CD8-positive, alpha-beta memory T cell (primary cell): Measurements from ENCODE around the gene ICAM1. TPM values are rescaled to one million over a fixed set of nuclear protein-coding genes. Genes with fewer than 3 reads are reported as not detected.

Experiments
- CTCF ChIA-PET: fragments of 350-600 bp; sonication (Branson Sonifier 250); formaldehyde crosslinking; loops from one replicate; lab custom pipeline; 2021; ENCODE audit warnings: antibody characterized with exemption; lab: Charles Lee
- POLR2A ChIA-PET: fragments of 350-600 bp; sonication (Branson Sonifier 250); formaldehyde crosslinking; loops from one replicate; lab custom pipeline; 2021; ENCODE audit warnings: antibody characterized with exemption; lab: Charles Lee
- DNase-seq, 5 donors: peaks; one replicate each; pipeline versions ENCODE4 v3.0.0 to v3.0.0-alpha.2; 2020 to 2022; ENCODE audit warnings: mixed read lengths in 1 of 5
- H3K27ac ChIP-seq: one replicate; pipeline ENCODE4 v1.7.0; 2013; ENCODE audit warnings: low read depth, mild to moderate bottlenecking, low read length, moderate library complexity
- H3K27me3 ChIP-seq: 2 replicates; pipeline ENCODE4 v1.7.0; 2013; ENCODE audit warnings: low read length, mild to moderate bottlenecking; ENCODE audit not compliant: insufficient read depth, poor library complexity, severe bottlenecking
- H3K36me3 ChIP-seq: 2 replicates; pipeline ENCODE4 v1.7.0; 2013; ENCODE audit warnings: mild to moderate bottlenecking, low read length, moderate library complexity; ENCODE audit not compliant: insufficient read depth
- H3K4me1 ChIP-seq: 2 replicates; pipeline ENCODE4 v1.7.0; 2013; ENCODE audit warnings: mild to moderate bottlenecking, low read length, moderate library complexity; ENCODE audit not compliant: insufficient read depth
- H3K4me3 ChIP-seq: 2 replicates; pipeline ENCODE4 v1.7.0; 2013; ENCODE audit warnings: mild to moderate bottlenecking, low read length
- H3K9me3 ChIP-seq: 2 replicates; pipeline ENCODE4 v1.7.0; 2013; ENCODE audit warnings: mild to moderate bottlenecking, low read length
- H3K27ac Mint-ChIP-seq, 8 donors: one replicate each; pipeline ENCODE4 v1.8.0; 2020 to 2021; ENCODE audit warnings: mixed read lengths in 8 of 8, mild to moderate bottlenecking in 6 of 8, inconsistent platforms in 3 of 8, moderate library complexity in 3 of 8
- H3K27me3 Mint-ChIP-seq, 2 donors: one replicate each; pipeline ENCODE4 v1.8.0; 2020 to 2021; ENCODE audit warnings: mixed read lengths in 2 of 2, mild to moderate bottlenecking in 1 of 2, moderate library complexity in 1 of 2
- H3K36me3 Mint-ChIP-seq, 3 donors: one replicate each; pipeline ENCODE4 v1.8.0; 2020 to 2021; ENCODE audit warnings: mixed read lengths in 3 of 3, inconsistent platforms in 1 of 3, mild to moderate bottlenecking in 1 of 3
- H3K4me1 Mint-ChIP-seq, 3 donors: one replicate each; pipeline ENCODE4 v1.8.0; 2020 to 2021; ENCODE audit warnings: mixed read lengths in 3 of 3, inconsistent platforms in 1 of 3, mild to moderate bottlenecking in 1 of 3
- H3K4me3 Mint-ChIP-seq, 7 donors: one replicate each; pipeline ENCODE4 v1.8.0; 2020 to 2021; ENCODE audit warnings: mixed read lengths in 7 of 7, mild to moderate bottlenecking in 6 of 7, moderate library complexity in 4 of 7, inconsistent platforms in 2 of 7
- H3K9me3 Mint-ChIP-seq, 5 donors: one replicate each; pipeline ENCODE4 v1.8.0; 2020 to 2022; ENCODE audit warnings: mixed read lengths in 5 of 5, mild to moderate bottlenecking in 3 of 5, moderate library complexity in 2 of 5, inconsistent platforms in 1 of 5
- polyA plus RNA-seq: library from polyadenylated mRNA; unstranded; fragments of 300-500 nt; fragmentation: Illumina TruSeq; gene quantifications from one replicate; pipeline ENCODE4 v1.2.3, GENCODE V29; 2021
- total RNA-seq, 2 experiments: library from RNA; stranded (reverse); gene quantifications; one replicate each; pipeline ENCODE4 v1.2.3, GENCODE V29; 2021

Gene ICAM1
- total and polyA plus RNA-seq, 3 experiments from 2014 or later, result 13.1 to 66.8 (median 65.8) TPM

DNA sequence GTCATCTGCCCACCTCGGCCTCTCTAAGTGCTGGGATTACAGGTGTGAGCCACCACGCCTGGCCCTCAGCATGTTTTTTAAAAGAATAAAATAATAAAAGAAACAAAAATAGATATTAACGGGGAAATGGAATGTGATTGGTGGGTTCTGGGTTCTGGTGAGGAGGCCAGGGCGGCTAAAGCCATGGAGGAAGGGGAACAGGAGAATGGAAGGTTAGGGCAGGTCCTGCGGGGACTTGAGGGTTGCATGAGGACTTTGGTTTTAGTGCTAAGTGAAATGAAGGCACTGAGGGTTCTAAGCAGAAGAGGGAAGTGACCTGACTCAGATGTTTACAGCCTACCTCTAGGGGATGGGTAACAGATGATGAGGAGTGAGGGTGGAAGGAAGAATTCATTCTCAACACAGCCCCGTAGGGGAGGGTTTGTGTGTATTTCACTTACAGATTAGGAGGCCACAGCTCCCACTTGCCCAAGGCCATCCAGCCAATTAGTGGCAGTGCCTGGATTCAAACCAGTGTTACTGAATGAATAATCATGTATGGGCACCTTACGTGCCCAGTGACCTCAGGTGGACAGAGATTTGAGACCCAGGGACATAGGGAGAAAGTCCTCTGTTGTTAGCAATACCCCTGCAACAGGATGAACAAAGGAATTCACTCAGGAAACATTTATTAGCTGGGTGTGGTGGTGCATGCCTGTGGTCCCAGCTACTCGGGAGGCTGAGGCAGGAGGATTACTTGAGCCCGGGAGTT lies 25.6 kb upstream of the ICAM1 start:
- H3K36me3 ChIP-seq, result no peaks in the 10 kb centered on the region
- ChIA-PET POLR2A (no interaction called here), CTCF (interaction anchor here (3.1 kb wide), 1 partner anchor 13 kb away, joined by 8 read pairs; no protein-coding TSS in a partner anchor)
- H3K4me1 ChIP-seq, result no peaks in the 10 kb centered on the region
- Mint-ChIP-seq H3K27me3 (no peaks in the 10 kb centered on the region), H3K36me3 (no peaks in the 10 kb centered on the region), H3K4me3 (no peak overlapping the region), H3K27ac (peak overlapping the region in 4 of 8 donors; percentile 37 to 71 (median 56)), H3K9me3 (no peaks in the 10 kb centered on the region), H3K4me1 (peaks cover 3 to 5% (median 4%) of the 10 kb centered on the region in 3 donors)
- H3K27me3 ChIP-seq, result no peaks in the 10 kb centered on the region
- no peak overlapping the region for H3K4me3 ChIP-seq
- no peak for DNase-seq
- no peaks in the 10 kb centered on the region for H3K9me3 ChIP-seq
- no peak overlapping the region for H3K27ac ChIP-seq

DNA sequence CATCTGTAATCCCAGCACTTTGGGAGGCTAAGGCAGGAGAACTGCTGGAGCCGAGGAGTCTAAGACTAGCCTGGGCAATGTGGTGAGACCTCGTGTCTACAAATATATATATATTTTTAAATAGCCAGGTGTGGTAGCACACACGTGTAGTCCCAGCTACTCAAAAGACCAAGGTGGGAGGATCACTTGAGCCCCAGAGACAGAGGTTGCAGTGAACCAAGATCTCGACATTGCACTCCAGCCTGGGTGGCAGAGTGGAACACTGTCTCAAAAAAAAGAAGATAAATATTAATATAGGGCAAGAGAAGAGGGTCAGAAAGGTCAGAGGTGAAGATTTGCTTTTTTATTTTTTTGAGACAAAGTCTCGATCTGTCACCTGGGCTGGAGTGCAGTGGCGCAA lies 24.4 kb upstream of the ICAM1 start:
- POLR2A ChIA-PET, result no interaction called here
- Histone ChIP-seq H3K27me3 (no peaks in the 10 kb centered on the region), H3K4me1 (peaks cover 4% of the 10 kb centered on the region), H3K9me3 (no peaks in the 10 kb centered on the region), H3K27ac (no peak overlapping the region), H3K36me3 (no peaks in the 10 kb centered on the region), H3K4me3 (no peak overlapping the region)
- no peaks in the 10 kb centered on the region for H3K27me3 Mint-ChIP-seq
- H3K4me3 Mint-ChIP-seq, result no peak overlapping the region
- no peak for DNase-seq
- H3K4me1 Mint-ChIP-seq, result peaks cover 3 to 10% (median 6%) of the 10 kb centered on the region in 3 donors
- CTCF ChIA-PET, result interaction anchor here (1.3 to 3.1 kb wide), 4 partner anchors 12 to 148 kb away, joined by 4 to 8 read pairs (median 6); no protein-coding TSS in a partner anchor
- H3K27ac Mint-ChIP-seq, result no peak overlapping the region
- H3K36me3 Mint-ChIP-seq, result no peaks in the 10 kb centered on the region
- no peaks in the 10 kb centered on the region for H3K9me3 Mint-ChIP-seq

DNA sequence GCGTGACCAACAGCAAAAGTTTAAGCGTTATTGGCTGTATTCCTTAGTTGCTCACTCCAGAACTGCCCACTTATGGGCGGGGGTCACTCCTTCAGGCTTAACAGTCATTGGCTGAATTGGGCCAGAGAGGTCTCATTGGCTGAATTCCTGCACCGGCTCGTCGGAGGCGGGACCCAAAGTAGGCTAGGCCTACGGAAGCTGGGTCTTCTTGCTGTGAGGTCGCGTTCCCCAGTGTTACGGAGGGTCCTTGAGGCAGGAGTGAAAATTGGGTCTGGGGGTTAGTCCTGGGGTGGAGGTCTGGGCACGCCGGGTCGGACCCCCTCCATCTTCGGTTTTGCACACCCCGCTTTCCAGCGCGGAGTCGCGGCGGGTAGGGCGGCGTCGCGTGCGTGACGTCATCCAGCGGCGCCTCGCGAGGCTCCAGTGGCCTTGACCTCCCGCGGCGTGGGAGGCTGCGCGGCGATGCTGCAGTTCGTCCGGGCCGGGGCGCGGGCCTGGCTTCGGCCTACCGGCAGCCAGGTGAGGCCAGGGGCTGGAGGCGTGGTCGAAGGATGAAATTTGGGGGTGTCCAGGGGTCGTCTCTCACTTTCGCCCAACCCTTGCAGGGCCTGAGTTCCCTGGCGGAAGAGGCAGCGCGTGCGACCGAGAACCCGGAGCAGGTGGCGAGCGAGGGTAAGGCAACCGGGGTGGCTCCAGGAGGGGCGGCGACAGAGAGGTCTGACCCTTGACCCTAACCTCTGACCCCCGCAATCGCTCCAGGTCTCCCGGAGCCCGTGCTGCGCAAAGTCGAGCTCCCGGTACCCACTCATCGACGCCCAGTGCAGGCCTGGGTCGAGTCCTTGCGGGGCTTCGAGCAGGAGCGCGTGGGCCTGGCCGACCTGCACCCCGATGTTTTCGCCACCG lies 18.9 kb upstream of the ICAM1 start, which contains the start of gene MRPL4:
Gene MRPL4, plus strand, starts transcription at position 423 of the 903 bp plus-strand sequence. Its CDS starts 40 bp downstream, at position 463.
- Histone ChIP-seq H3K27ac (peak within 1 kb of the TSS; percentile 87), H3K4me1 (peaks cover 12% of the 10 kb centered on the region)
- CTCF ChIA-PET, result interaction anchor here (1.1 to 3.2 kb wide), 4 partner anchors 24 to 321 kb away, joined by 3 to 73 read pairs (median 6); partner anchors contain the start of gene S1PR2

DNA sequence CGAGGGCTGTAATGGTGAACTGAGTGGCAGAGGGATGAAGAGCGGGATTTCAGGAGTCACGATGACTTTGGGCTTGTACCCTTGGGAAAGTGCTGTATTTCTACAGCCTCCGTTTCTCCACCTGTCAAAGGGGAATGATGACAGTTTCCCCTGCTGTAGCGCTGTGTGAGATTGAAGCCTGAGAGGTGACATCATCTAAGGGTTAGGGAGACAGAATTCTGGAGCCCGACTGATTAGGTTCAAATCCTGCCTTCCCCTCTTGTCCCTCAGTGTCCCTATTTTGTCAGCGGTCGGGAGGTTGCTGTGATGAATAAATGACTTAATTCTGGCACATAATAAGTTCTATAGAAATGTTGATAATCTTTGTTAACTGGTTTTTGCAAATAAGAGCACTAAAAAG lies 18.2 kb upstream of the ICAM1 start:
- no peak for DNase-seq
- Histone ChIP-seq H3K27me3 (no peaks in the 10 kb centered on the region), H3K27ac (peak overlapping the region; percentile 87), H3K4me3 (peak overlapping the region; percentile 98), H3K9me3 (no peaks in the 10 kb centered on the region), H3K4me1 (peaks cover 12% of the 10 kb centered on the region), H3K36me3 (peaks cover 24% of the 10 kb centered on the region)
- ChIA-PET CTCF (no interaction called here), POLR2A (interaction anchor here (0.6 to 1.9 kb wide), 2 partner anchors 156 kb away, joined by 3 to 6 read pairs; no protein-coding TSS in a partner anchor)
- H3K9me3 Mint-ChIP-seq, result no peaks in the 10 kb centered on the region
- peaks cover 14 to 46% (median 16%) of the 10 kb centered on the region in 3 donors for H3K4me1 Mint-ChIP-seq
- H3K4me3 Mint-ChIP-seq, result peak overlapping the region; percentile 96 to 100 (median 99)
- peak overlapping the region; percentile 26 to 99 (median 97) for H3K27ac Mint-ChIP-seq
- H3K36me3 Mint-ChIP-seq, result peaks cover 9 to 50% (median 11%) of the 10 kb centered on the region in 3 donors
- H3K27me3 Mint-ChIP-seq, result no peaks in the 10 kb centered on the region

More for the DNA sequence above, 18.9 kb upstream of the ICAM1 start, which contains the start of gene MRPL4:
- H3K27me3 ChIP-seq, result no peaks in the 10 kb centered on the region
- Mint-ChIP-seq H3K9me3 (no peaks in the 10 kb centered on the region), H3K27ac (peak within 1 kb of the TSS; percentile 96 to 99 (median 97)), H3K36me3 (peaks cover 2 to 43% (median 7%) of the 10 kb centered on the region in 3 donors), H3K27me3 (no peaks in the 10 kb centered on the region), H3K4me3 (peak within 1 kb of the TSS; percentile 96 to 100 (median 99)), H3K4me1 (peaks cover 14 to 40% (median 16%) of the 10 kb centered on the region in 3 donors)
- DNase-seq, result peak; percentile 92 to 97 (median 96)
- no peaks in the 10 kb centered on the region for H3K9me3 ChIP-seq
- POLR2A ChIA-PET, result interaction anchor here (0.7 to 1.9 kb wide), 5 partner anchors 108 to 156 kb away, joined by 3 to 7 read pairs (median 5); partner anchors contain the start of genes ANGPTL6 and P2RY11
- peak within 1 kb of the TSS; percentile 98 for H3K4me3 ChIP-seq
- H3K36me3 ChIP-seq, result peaks cover 18% of the 10 kb centered on the region

DNA sequence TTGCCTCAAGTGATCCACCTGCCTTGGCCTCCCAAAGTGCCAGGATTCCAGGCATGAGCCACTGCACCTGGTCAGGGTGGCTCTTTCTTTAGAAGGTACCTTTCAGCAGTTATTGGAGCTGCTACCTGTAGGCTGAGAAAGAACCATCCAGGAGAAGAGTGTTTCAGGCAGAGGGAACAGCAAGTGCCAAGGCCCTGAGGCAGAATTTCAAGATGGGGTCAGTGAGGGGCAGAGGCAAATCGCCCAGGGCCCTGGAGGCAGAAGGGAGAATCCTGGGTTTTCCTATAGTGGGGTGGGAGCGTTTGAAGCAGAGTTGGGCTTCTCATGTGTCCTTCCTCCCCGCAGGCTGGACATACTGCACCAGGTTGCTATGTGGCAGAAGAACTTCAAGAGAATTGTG lies 16.7 kb upstream of the ICAM1 start:
- ChIA-PET CTCF (interaction anchor here (0.6 to 1.0 kb wide), 3 partner anchors 15 to 134 kb away, joined by 3 to 4 read pairs (median 3); no protein-coding TSS in a partner anchor), POLR2A (no interaction called here)
- no peak for DNase-seq
- peak overlapping the region in 5 of 7 donors; percentile 35 to 99 (median 54) for H3K4me3 Mint-ChIP-seq
- H3K4me1 Mint-ChIP-seq, result peaks cover 14 to 53% (median 16%) of the 10 kb centered on the region in 3 donors
- H3K36me3 ChIP-seq, result peaks cover 34% of the 10 kb centered on the region
- no peaks in the 10 kb centered on the region for H3K9me3 Mint-ChIP-seq
- H3K36me3 Mint-ChIP-seq, result peaks cover 9 to 63% (median 14%) of the 10 kb centered on the region in 3 donors
- peaks cover 12% of the 10 kb centered on the region for H3K4me1 ChIP-seq
- H3K27me3 ChIP-seq, result no peaks in the 10 kb centered on the region
- peak overlapping the region in 1 of 8 donors; percentile 22 for H3K27ac Mint-ChIP-seq
- no peaks in the 10 kb centered on the region for H3K9me3 ChIP-seq
- no peak overlapping the region for H3K27ac ChIP-seq
- H3K27me3 Mint-ChIP-seq, result no peaks in the 10 kb centered on the region
- no peak overlapping the region for H3K4me3 ChIP-seq

DNA sequence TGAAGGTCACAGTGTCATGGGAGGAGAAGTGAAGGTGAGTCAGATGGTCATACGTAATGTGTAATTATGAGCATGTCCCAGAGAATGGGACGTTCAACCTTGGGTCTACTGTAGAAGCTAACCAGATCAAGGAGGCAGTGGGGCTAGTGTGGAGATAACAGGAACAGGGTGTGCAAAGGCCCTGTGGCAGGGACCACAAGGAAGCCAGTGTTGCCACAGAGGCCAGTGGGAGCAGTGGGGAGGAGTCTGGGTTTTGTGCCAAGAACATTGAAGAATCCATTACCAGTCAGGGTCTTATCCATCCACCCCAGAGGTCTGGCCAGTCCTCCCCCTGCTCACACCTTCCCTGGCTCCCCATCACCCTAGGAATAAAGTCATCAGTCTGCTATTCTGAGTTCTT lies 15.6 kb upstream of the ICAM1 start:
- H3K4me1 Mint-ChIP-seq, result peaks cover 11 to 52% (median 12%) of the 10 kb centered on the region in 3 donors
- peaks cover 12% of the 10 kb centered on the region for H3K4me1 ChIP-seq
- no peak overlapping the region for H3K4me3 ChIP-seq
- CTCF ChIA-PET, result no interaction called here
- POLR2A ChIA-PET, result no interaction called here
- peaks cover 34% of the 10 kb centered on the region for H3K36me3 ChIP-seq
- H3K27me3 Mint-ChIP-seq, result no peaks in the 10 kb centered on the region
- H3K27ac Mint-ChIP-seq, result peak overlapping the region in 5 of 8 donors; percentile 47 to 82 (median 64)
- H3K27ac ChIP-seq, result no peak overlapping the region
- peaks cover 9 to 68% (median 14%) of the 10 kb centered on the region in 3 donors for H3K36me3 Mint-ChIP-seq
- H3K27me3 ChIP-seq, result no peaks in the 10 kb centered on the region
- no peaks in the 10 kb centered on the region for H3K9me3 Mint-ChIP-seq
- DNase-seq, result no peak
- peak overlapping the region in 2 of 7 donors; percentile 24 to 58 for H3K4me3 Mint-ChIP-seq
- no peaks in the 10 kb centered on the region for H3K9me3 ChIP-seq

DNA sequence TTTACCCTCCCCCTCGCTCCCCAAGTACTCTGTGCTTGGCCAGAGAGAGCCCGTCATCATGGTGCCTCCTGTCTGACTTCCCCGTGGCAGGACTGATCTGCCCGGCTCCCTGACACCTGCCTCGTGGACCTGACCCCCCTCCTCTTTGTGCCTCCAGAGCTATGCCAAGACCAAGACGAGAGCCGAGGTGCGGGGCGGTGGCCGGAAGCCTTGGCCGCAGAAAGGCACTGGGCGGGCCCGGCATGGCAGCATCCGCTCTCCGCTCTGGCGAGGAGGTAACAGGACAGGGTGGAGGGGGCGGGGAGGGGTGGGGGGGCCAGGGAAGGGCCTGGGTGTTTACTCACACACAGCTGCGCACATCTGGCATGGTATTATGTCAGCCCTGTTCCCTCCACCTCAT lies 14.4 kb upstream of the ICAM1 start:
- DNase-seq, result no peak
- Histone ChIP-seq H3K9me3 (no peaks in the 10 kb centered on the region), H3K27me3 (no peaks in the 10 kb centered on the region), H3K27ac (no peak overlapping the region), H3K4me1 (peaks cover 8% of the 10 kb centered on the region), H3K36me3 (peaks cover 34% of the 10 kb centered on the region), H3K4me3 (no peak overlapping the region)
- H3K27ac Mint-ChIP-seq, result peak overlapping the region in 1 of 8 donors; percentile 84
- ChIA-PET CTCF (interaction anchor here (1.1 to 1.6 kb wide), 3 partner anchors 16 to 326 kb away, joined by 3 to 5 read pairs (median 3); no protein-coding TSS in a partner anchor), POLR2A (no interaction called here)
- H3K4me1 Mint-ChIP-seq, result peaks cover 10 to 46% (median 10%) of the 10 kb centered on the region in 3 donors
- no peak overlapping the region for H3K4me3 Mint-ChIP-seq
- peaks cover 9 to 68% (median 14%) of the 10 kb centered on the region in 3 donors for H3K36me3 Mint-ChIP-seq
- no peaks in the 10 kb centered on the region for H3K27me3 Mint-ChIP-seq
- no peaks in the 10 kb centered on the region for H3K9me3 Mint-ChIP-seq
